Urothelium cell line (cell line): ENCODE data around the gene CHD2.

Experiments
- DNase-seq: peaks from one replicate; pipeline ENCODE4 v3.0.0; 2011; ENCODE audit warnings: low spot score, mixed read lengths
- FAIRE-seq: peaks from 2 replicates; lab custom pipeline; 2011; peaks lifted over from hg19 to GRCh38; lab: Jason Lieb, UNC

Gene CHD2

DNA sequence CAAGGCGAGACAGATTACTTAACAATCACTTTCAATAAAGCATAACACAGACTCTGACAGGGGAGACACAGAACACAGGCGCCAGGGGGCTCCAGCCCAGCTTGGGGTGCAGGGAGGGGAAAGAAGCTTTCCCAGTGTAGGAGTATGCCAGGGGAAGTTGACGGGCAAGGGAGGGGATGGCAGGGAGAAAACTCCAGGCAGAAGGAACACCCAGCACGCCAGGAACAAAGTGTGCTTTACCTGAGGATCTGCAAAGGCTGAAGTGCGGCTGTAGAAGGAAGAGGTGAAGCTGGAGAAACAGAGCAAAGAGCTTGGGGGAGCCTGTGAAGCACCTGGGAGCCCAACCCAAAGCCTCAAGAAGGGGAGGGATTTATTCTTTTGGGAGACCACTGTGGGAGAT lies 176.8 kb downstream of the CHD2 start:
- no peak for FAIRE-seq
- DNase-seq, result no peak
